HG03354 (cell line): ENCODE data around the gene ACACB.

Source experiments
- ATAC-seq: cut with Tn5 transposase; IDR thresholded peaks from one replicate; pipeline ENCODE4 v1.9.1; 2021; ENCODE audit warnings: mild to moderate bottlenecking; ENCODE audit not compliant: unreplicated experiment, poor library complexity, severe bottlenecking

The ACACB gene

DNA sequence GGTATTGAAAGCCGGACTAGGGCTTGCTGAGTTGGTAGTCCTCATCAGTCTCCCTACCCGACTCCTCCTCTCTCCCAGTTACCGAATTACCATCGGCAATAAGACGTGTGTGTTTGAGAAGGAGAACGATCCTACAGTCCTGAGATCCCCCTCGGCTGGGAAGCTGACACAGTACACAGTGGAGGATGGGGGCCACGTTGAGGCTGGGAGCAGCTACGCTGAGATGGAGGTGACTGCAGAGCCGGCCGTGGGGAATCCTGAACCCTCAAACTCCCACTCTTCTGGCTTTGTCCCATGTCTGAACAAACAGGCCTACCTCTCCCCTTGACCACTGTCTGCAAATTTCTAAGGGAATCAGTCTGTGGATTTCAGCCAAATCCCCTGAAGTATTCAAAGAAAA is 82.9 kb downstream of the ACACB start:
- no peak for ATAC-seq

DNA sequence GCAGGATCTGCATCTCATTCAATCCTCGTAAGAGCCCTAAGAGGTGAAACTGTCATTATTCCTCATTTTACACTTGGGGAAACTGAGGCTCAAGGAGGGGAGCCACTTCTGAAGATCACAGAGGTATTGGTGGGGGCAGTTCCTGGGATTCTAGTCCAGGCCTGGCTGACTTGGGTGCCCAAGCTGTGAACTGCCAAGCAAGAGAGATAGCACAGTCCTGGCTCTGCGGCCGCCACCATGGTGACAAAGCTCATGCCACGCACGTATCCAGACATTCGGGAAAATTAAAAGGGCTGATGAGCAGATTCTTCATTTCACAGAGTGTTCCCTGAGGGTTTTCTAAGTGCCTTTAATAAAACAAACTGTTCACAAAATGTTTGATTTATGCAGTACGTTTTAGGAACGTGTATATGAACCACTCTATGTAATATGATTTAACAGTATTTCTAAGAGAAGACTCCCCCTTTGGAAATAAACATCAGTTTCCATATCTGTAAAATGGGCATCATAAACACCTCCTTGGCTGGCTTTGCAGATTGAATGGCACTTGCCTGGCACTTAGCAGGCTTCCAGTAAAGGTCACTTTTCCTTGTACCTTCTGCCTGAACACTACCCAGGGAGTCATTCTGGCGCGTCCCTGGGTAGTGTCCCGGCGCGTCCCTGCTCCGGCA is 84.6 kb downstream of the ACACB start:
- no peak for ATAC-seq

DNA sequence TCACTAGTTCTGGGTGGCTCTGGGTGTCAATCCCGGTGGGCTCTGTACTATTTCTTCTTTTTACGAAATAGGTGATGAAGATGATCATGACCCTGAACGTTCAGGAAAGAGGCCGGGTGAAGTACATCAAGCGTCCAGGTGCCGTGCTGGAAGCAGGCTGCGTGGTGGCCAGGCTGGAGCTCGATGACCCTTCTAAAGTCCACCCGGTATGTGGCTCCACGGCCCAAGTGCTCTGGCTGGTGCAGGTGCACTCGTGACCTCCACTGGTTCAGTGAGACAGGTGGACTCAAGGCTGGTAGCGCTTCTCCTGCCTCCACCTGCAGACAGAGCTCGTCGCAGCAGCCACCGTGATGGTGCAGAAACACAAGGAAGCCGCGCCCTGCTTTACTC is 85.1 kb downstream of the ACACB start:
- no peak for ATAC-seq

DNA sequence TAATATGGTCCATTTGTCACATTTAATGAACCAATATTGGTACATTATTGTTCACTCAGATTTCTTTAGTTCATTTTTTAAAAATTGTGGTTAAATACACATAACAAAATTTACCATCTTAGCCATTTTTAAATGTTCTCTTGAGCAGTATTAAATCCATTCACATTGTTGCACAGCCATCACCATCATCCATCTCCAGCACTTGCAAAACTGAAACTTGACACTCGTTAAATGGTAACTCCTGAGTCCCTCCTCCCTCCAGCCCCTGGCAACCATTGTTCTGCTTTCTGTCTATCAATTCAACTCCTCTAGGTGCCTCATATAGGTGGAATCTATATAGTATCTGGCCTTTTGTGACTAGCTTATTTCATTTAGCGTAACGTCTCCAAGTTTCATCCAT is 86.4 kb downstream of the ACACB start:
- ATAC-seq, result no peak

GRCh38 chr12:109203480-109203879 is 87.1 kb downstream of the ACACB start:
- ATAC-seq, result no peak

GRCh38 chr12:109209082-109209481 is 92.7 kb downstream of the ACACB start:
- no peak for ATAC-seq

- no peak for ATAC-seq
These were observed 96.2 kb downstream of the ACACB start for GRCh38 chr12:109212460-109213115.

GRCh38 chr12:109214131-109214530 is 97.7 kb downstream of the ACACB start:
- ATAC-seq, result no peak

GRCh38 chr12:109218996-109219395 is 102.6 kb downstream of the ACACB start:
- no peak for ATAC-seq

DNA sequence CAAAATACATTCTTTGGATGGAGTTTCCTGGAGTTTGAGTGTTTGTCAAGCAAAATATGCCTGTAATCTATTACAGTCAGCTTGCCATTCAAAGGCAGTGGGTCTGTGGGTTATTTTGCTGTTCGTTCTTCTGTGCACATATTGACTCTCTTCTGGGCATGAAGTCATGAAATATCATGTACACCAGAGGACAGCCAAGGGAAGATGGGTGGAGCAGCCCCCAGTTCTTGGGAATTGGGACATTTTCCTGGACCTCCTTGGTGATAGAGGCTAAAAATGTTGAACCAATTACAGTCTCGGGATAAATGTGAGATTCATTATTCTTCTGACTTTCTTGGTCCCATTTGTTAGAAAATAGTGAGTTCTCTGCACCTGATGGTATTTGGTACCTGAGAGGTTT is 103.6 kb downstream of the ACACB start:
- ATAC-seq, result no peak

GRCh38 chr12:109221277-109221931 is 105.0 kb downstream of the ACACB start:
- no peak for ATAC-seq

DNA sequence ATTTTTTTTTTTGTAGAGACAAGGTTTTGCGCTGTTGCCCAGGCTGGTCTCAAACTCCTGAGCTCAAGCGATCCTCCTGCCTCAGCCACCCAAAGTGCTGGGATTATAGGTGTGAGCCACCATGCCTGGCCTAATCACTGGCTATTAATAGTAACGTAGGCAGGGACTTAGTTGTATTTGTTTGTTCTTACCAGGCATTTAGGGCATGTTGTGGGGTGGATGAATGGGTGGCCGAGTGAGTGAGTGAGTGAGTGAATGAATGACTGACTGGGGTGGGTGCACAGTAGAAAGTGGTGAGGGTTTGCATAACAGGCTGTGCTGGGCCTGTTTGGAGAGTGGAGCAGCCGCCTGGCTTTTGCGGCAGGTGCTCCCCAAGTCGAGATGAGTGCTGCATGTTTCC is 105.7 kb downstream of the ACACB start:
- no peak for ATAC-seq

DNA sequence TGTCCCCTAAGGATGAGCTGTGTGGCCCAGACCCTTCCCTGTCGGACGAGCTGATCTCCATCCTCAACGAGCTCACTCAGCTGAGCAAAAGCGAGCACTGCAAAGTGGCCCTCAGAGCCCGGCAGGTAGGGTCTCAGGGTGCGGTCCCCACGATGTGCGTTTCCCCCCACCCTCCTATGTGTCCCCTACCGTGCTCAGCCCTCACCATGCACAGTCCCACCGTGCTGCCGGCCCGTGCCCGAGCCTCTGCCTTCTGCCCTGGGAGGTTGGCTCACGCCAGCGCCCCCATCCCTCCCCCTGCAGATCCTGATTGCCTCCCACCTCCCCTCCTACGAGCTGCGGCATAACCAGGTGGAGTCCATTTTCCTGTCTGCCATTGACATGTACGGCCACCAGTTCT is 106.1 kb downstream of the ACACB start:
- no peak for ATAC-seq

GRCh38 chr12:109223211-109223610 is 106.8 kb downstream of the ACACB start:
- ATAC-seq, result no peak

DNA sequence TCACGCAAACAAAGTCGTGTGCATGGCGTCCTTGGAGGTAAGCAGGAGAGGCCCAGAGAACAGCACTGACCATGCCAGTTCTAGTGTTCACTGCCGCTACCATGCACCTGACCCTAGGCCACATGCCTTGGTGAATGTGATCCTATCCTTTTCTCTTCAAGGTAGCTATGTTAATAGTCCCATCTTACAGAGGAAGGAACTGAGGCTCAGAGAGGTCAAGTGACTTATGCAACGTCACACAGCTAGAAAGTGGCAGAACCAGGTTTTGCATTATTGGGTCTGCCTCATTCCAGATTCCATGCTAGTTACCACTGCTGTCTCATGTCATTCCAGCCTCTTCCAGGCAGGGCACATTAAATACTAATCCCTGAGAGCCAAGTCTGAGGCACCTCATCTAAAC is 107.5 kb downstream of the ACACB start:
- ATAC-seq, result no peak

GRCh38 chr12:109228664-109229063 is 112.3 kb downstream of the ACACB start:
- no peak for ATAC-seq

- no peak for ATAC-seq
These were observed 113.8 kb downstream of the ACACB start for GRCh38 chr12:109230193-109230592.

GRCh38 chr12:109232731-109233130 is 116.3 kb downstream of the ACACB start:
- ATAC-seq, result no peak

DNA sequence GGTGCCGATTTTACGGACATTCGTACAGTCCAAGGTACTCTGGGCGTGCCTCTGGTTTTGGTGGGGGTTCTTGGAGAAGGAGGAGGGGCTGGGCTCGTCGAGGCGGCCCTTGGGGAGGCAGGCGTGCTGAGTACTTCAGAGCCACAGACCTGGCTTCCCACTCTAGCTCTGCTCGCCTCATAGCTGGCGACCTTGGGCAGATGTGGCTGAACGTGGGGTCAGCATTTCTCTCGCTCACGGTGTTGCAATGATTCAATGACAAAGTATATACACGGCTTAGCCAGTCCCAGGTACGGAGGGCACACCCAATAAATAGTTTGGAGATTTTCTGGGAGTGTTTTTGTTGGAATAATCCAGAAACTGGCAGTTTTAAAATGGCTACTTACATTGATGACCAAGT is 117.6 kb downstream of the ACACB start:
- no peak for ATAC-seq

DNA sequence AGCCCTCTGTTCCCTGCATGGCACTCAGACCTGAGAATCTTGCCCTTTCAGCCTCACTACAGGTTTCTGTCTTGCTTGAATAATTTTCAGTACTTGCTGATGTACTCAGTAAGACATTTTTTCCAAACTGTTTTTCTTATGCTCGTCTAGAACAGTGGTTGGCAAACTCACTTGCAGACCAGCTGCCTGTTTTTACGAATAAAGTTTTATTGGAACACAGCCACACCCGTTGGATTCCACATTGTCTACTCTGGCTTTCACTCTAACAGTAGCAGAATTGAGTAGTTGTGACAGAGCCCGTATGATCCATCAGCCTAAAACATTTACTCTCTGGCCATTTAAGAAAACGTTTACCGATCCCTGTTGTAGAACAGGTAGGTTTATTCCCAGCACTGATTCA is 119.9 kb downstream of the ACACB start:
- ATAC-seq, result no peak

- no peak for ATAC-seq
These were observed 122.8 kb downstream of the ACACB start for GRCh38 chr12:109239179-109239578.
